Hepatocyte (in vitro differentiated cells): ENCODE measurements around the gene PINLYP.

Experiments
- EZH2 ChIP-seq: fragments of 200-600 bp; sonication (generic); IDR thresholded peaks from 2 replicates; pipeline ENCODE4 v1.6.1; 2016; ENCODE audit warnings: antibody characterized with exemption, mild to moderate bottlenecking, borderline replicate concordance
- EZH2phosphoT487 ChIP-seq: fragments of 200-600 bp; sonication (generic); IDR thresholded peaks from one replicate; pipeline ENCODE4 v1.6.1; 2018; ENCODE audit warnings: antibody characterized with exemption, mild to moderate bottlenecking, low read depth, moderate library complexity; ENCODE audit not compliant: unreplicated experiment, severe bottlenecking
- TF ChIP-seq, protein P1 (sequence below): fragments of 200-600 bp; sonication (generic); IDR thresholded peaks from 2 replicates; pipeline ENCODE4 v1.5.1; 2016; ENCODE audit warnings: antibody characterized with exemption, mild to moderate bottlenecking; ENCODE audit not compliant: poor library complexity

DNA sequence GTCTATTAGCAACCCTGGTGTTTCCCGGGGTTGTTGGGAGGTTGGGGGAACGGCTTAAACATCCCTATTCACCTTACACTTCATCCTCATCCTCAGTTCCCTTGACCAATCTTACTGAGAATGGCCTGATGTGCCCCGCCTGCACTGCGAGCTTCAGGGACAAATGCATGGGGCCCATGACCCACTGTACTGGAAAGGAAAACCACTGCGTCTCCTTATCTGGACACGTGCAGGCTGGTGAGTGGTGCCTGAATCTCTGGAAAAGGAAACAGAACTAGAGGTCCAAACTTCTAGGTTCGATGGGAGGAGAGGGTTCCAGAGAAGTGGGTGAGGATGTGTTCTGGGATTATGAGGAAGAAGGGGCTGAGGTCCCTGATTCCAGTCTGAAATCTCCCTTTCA is 5.9 kb downstream of the PINLYP start:
- TF ChIP-seq, protein P1, sequence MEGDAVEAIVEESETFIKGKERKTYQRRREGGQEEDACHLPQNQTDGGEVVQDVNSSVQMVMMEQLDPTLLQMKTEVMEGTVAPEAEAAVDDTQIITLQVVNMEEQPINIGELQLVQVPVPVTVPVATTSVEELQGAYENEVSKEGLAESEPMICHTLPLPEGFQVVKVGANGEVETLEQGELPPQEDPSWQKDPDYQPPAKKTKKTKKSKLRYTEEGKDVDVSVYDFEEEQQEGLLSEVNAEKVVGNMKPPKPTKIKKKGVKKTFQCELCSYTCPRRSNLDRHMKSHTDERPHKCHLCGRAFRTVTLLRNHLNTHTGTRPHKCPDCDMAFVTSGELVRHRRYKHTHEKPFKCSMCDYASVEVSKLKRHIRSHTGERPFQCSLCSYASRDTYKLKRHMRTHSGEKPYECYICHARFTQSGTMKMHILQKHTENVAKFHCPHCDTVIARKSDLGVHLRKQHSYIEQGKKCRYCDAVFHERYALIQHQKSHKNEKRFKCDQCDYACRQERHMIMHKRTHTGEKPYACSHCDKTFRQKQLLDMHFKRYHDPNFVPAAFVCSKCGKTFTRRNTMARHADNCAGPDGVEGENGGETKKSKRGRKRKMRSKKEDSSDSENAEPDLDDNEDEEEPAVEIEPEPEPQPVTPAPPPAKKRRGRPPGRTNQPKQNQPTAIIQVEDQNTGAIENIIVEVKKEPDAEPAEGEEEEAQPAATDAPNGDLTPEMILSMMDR: no peak
- TF ChIP-seq EZH2phosphoT487 (no peak), EZH2 (no peak)
